GM19239 (cell line): ENCODE data around the gene GRIP2.

Experiments
- DNase-seq: peaks from one replicate; pipeline ENCODE4 v3.0.0; 2011; ENCODE audit warnings: low spot score; ENCODE audit not compliant: insufficient read length
- FAIRE-seq: peaks from 2 replicates; lab custom pipeline; 2011; peaks lifted over from hg19 to GRCh38; lab: Jason Lieb, UNC

Gene GRIP2

GRCh38 chr3:14508966-14509795 lies 31.0 kb downstream of the GRIP2 start:
- FAIRE-seq (peak; percentile 77), DNase-seq (peak; percentile 85)

GRCh38 chr3:14508505-14508819 lies 31.7 kb downstream of the GRIP2 start:
- DNase-seq (no peak), FAIRE-seq (no peak)

GRCh38 chr3:14507757-14508504 lies 32.2 kb downstream of the GRIP2 start:
- DNase-seq (no peak), FAIRE-seq (no peak)

GRCh38 chr3:14507305-14507741 lies 32.8 kb downstream of the GRIP2 start:
- FAIRE-seq (no peak), DNase-seq (no peak)

GRCh38 chr3:14506626-14507304 lies 33.4 kb downstream of the GRIP2 start:
- FAIRE-seq: no peak
- no peak for DNase-seq

- FAIRE-seq: no peak
- no peak for DNase-seq
These were observed 34.2 kb downstream of the GRIP2 start for GRCh38 chr3:14505803-14506500.

- no peak for FAIRE-seq
- no peak for DNase-seq
These were observed 34.9 kb downstream of the GRIP2 start for GRCh38 chr3:14505001-14505802.

- DNase-seq (no peak), FAIRE-seq (no peak)
These were observed 36.5 kb downstream of the GRIP2 start for GRCh38 chr3:14503706-14504065.

GRCh38 chr3:14503033-14503705 lies 37.0 kb downstream of the GRIP2 start:
- DNase-seq: no peak
- FAIRE-seq: no peak

GRCh38 chr3:14502472-14502871 lies 37.7 kb downstream of the GRIP2 start:
- no peak for DNase-seq
- no peak for FAIRE-seq

- no peak for DNase-seq
- FAIRE-seq: no peak
These were observed 42.8 kb downstream of the GRIP2 start for GRCh38 chr3:14497321-14497720.

GRCh38 chr3:14496351-14496750 lies 43.8 kb downstream of the GRIP2 start:
- no peak for FAIRE-seq
- no peak for DNase-seq

GRCh38 chr3:14494973-14495300 lies 45.2 kb downstream of the GRIP2 start:
- FAIRE-seq (no peak), DNase-seq (no peak)

- DNase-seq (no peak), FAIRE-seq (no peak)
These were observed 45.7 kb downstream of the GRIP2 start for GRCh38 chr3:14494279-14494972.

GRCh38 chr3:14492948-14493881 lies 46.9 kb downstream of the GRIP2 start:
- DNase-seq: no peak
- FAIRE-seq: no peak

GRCh38 chr3:14491396-14492190 lies 48.5 kb downstream of the GRIP2 start:
- FAIRE-seq: no peak
- no peak for DNase-seq

- no peak for FAIRE-seq
- no peak for DNase-seq
These were observed 49.3 kb downstream of the GRIP2 start for GRCh38 chr3:14490831-14491230.
